PC-3 (cell line): ENCODE results near the gene ASIC5. TPM values are rescaled to one million over a fixed set of nuclear protein-coding genes. Genes with fewer than 3 reads are reported as not detected.
A peak's percentile ranks its signal among the peaks of the same experiment; 100 is the strongest.

Experiments used
- ATAC-seq: fragments of 200-7000 bp; cut with Tn5 transposase; 2 replicates; pipeline ENCODE4 v1.9.1; 2020; ENCODE audit warnings: mild to moderate bottlenecking, moderate library complexity
- BruUV-seq: library from RNA; stranded (reverse); fragments of 400-500 nt; replicated peaks from 2 replicates; lab custom pipeline; 2021; lab: Mats Ljungman, UMichigan
- CTCF ChIA-PET: fragments of 300-600 bp; sonication (Branson Sonifier 250); formaldehyde crosslinking; loops from one replicate; lab custom pipeline; 2022; ENCODE audit warnings: antibody characterized with exemption; lab: Charles Lee
- POLR2A ChIA-PET: fragments of 300-600 bp; sonication (Branson Sonifier 250); formaldehyde crosslinking; loops from one replicate; lab custom pipeline; 2022; ENCODE audit warnings: antibody characterized with exemption; ENCODE audit not compliant: unreplicated experiment; lab: Charles Lee
- DNase-seq: peaks from one replicate; pipeline ENCODE4 v3.0.0-alpha.2; 2015
- H2AFZ ChIP-seq: fragments of 300-600 bp; sonication (generic); 2 replicates; pipeline ENCODE4 v1.6.0; 2016; ENCODE audit warnings: antibody characterized with exemption, low read length
- H3F3A ChIP-seq: fragments of 300-600 bp; sonication (generic); one replicate; pipeline ENCODE4 v1.6.0; 2017; ENCODE audit warnings: antibody characterized with exemption, low read length, control low read depth, mild to moderate bottlenecking; ENCODE audit not compliant: unreplicated experiment
- H3K27ac ChIP-seq: fragments of 300-600 bp; sonication (generic); 2 replicates; pipeline ENCODE4 v1.5.1; 2016; ENCODE audit warnings: mild to moderate bottlenecking, low read length
- H3K27me3 ChIP-seq: fragments of 300-600 bp; sonication (generic); 2 replicates; pipeline ENCODE4 v1.6.1; 2016; ENCODE audit warnings: low read length, mixed read lengths
- H3K36me3 ChIP-seq: fragments of 300-600 bp; sonication (generic); 2 replicates; pipeline ENCODE4 v1.6.1; 2016; ENCODE audit warnings: low read depth, mixed run types, low read length, mixed read lengths
- H3K4me1 ChIP-seq: fragments of 300-600 bp; sonication (generic); 2 replicates; pipeline ENCODE4 v1.5.1; 2016; ENCODE audit warnings: low read length; ENCODE audit not compliant: insufficient read depth
- H3K4me2 ChIP-seq: fragments of 300-600 bp; sonication (generic); 2 replicates; pipeline ENCODE4 v1.6.0; 2016; ENCODE audit warnings: low read length
- H3K4me3 ChIP-seq: fragments of 300-600 bp; sonication (generic); 2 replicates; pipeline ENCODE4 v1.5.1; 2016; ENCODE audit warnings: mild to moderate bottlenecking, low read length, mixed read lengths
- H3K79me2 ChIP-seq: fragments of 300-600 bp; sonication (generic); 2 replicates; pipeline ENCODE4 v1.6.1; 2017; ENCODE audit warnings: low read length, mixed read lengths
- H3K9ac ChIP-seq: fragments of 300-600 bp; sonication (generic); 2 replicates; pipeline ENCODE4 v1.6.0; 2016; ENCODE audit warnings: mild to moderate bottlenecking, low read length
- H3K9me2 ChIP-seq: fragments of 300-600 bp; sonication (generic); replicated peaks from 2 replicates; pipeline ENCODE4 v1.6.1; 2016; ENCODE audit warnings: mixed run types, low read length, mixed read lengths
- H3K9me3 ChIP-seq: fragments of 300-600 bp; sonication (generic); 2 replicates; pipeline ENCODE4 v1.6.1; 2016; ENCODE audit warnings: low read length, mixed read lengths
- H4K20me1 ChIP-seq: fragments of 300-600 bp; sonication (generic); 2 replicates; pipeline ENCODE4 v1.6.1; 2016; ENCODE audit warnings: low read length, mixed read lengths
- CTCF ChIP-seq: fragments of 300-600 bp; sonication (generic); conservative IDR thresholded peaks from 2 replicates; pipeline ENCODE4 v1.5.1; 2017; ENCODE audit warnings: antibody characterized with exemption, low read depth, mild to moderate bottlenecking, low read length
- EZH2 ChIP-seq: fragments of 300-600 bp; sonication (generic); IDR thresholded peaks from one replicate; pipeline ENCODE4 v1.6.1; 2017; ENCODE audit warnings: antibody characterized with exemption, mild to moderate bottlenecking, low read length; ENCODE audit not compliant: unreplicated experiment
- EZH2phosphoT487 ChIP-seq: fragments of 300-600 bp; sonication (generic); IDR thresholded peaks from 2 replicates; pipeline ENCODE4 v1.6.1; 2018; ENCODE audit warnings: mild to moderate bottlenecking, antibody characterized with exemption, low read length, borderline replicate concordance
- intact Hi-C: fragments of 100-400 bp; cut with micrococcal nuclease; formaldehyde crosslinking; loops from 2 replicates; pipeline ENCODE4 v1.9.0; 2023
- total RNA-seq: library from RNA; depleted of rRNA; stranded (reverse); fragments of >200 nt; gene quantifications from 2 replicates; pipeline ENCODE4 v1.2.3, GENCODE V29; 2014

The ASIC5 gene
- total RNA-seq, 1 experiment from 2014 or later: not detected

GRCh38 chr4:155903453-155903852 is 37.4 kb upstream of the ASIC5 start, which contains the start of gene TDO2:
TDO2 (plus strand) TSS chr4:155903696; CDS start chr4:155903759, 63 bp downstream.
- no peaks in the 10 kb centered on the region for H4K20me1 ChIP-seq
- no peak for DNase-seq
- no peak for TF ChIP-seq CTCF
- TF ChIP-seq EZH2: no peak
- H3K4me2 ChIP-seq: no peak within 1 kb of the TSS
- intact Hi-C loops: no loop called here
- H3K4me3 ChIP-seq: no peak within 1 kb of the TSS
- no peaks in the 10 kb centered on the region for H3K36me3 ChIP-seq
- no peaks in the 10 kb centered on the region for H3K27me3 ChIP-seq
- BruUV-seq: no TSS peak
- H2AFZ ChIP-seq: no peak within 1 kb of the TSS
- H3K4me1 ChIP-seq: peaks cover 36% of the 10 kb centered on the region
- no peak within 1 kb of the TSS for H3K9ac ChIP-seq
- no peak within 1 kb of the TSS for H3K27ac ChIP-seq
- no peaks in the 10 kb centered on the region for H3K9me2 ChIP-seq
- CTCF ChIA-PET: no interaction called here
- H3K79me2 ChIP-seq: no peaks in the 10 kb centered on the region
- no peak for ATAC-seq
- POLR2A ChIA-PET: no interaction called here
- H3F3A ChIP-seq: peaks cover 6% of the 10 kb centered on the region
- no peaks in the 10 kb centered on the region for H3K9me3 ChIP-seq

DNA sequence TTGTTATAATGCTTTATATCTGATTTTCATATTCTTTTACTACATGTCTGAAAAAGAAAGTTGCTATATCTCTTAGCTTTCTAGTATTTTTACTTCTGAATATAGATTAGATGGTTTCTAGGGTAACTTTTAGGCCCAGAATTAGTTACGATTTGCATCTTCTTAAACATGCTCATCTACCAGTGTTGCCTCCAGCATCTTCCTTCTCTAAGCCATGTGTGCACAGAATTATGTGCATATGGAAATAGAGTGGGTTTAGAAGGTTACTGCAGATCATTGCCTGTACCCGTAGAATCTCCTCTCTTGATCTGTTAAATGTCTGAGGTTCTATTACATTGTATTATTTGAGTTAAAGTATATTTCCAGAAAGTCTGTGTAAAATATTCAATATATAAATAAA is 34.9 kb upstream of the ASIC5 start:
- no peaks in the 10 kb centered on the region for H3K27me3 ChIP-seq
- H3K36me3 ChIP-seq: no peaks in the 10 kb centered on the region
- ATAC-seq (no peak), DNase-seq (no peak)
- H3K9me2 ChIP-seq: no peaks in the 10 kb centered on the region
- no peak for TF ChIP-seq EZH2phosphoT487
- TF ChIP-seq EZH2: no peak
- TF ChIP-seq CTCF: no peak
- ChIA-PET CTCF (no interaction called here), POLR2A (no interaction called here)
- peaks cover 2% of the 10 kb centered on the region for H3F3A ChIP-seq
- peak overlapping the region; percentile 41 for H3K27ac ChIP-seq
- H3K9ac ChIP-seq: no peak overlapping the region
- no peaks in the 10 kb centered on the region for H3K9me3 ChIP-seq
- no peaks in the 10 kb centered on the region for H4K20me1 ChIP-seq
- intact Hi-C loops: no loop called here
- H3K4me1 ChIP-seq: peaks cover 19% of the 10 kb centered on the region
- no peak overlapping the region for H3K4me3 ChIP-seq
- BruUV-seq: no TSS peak
- no peaks in the 10 kb centered on the region for H3K79me2 ChIP-seq
- no peak overlapping the region for H2AFZ ChIP-seq
- H3K4me2 ChIP-seq: no peak overlapping the region

DNA sequence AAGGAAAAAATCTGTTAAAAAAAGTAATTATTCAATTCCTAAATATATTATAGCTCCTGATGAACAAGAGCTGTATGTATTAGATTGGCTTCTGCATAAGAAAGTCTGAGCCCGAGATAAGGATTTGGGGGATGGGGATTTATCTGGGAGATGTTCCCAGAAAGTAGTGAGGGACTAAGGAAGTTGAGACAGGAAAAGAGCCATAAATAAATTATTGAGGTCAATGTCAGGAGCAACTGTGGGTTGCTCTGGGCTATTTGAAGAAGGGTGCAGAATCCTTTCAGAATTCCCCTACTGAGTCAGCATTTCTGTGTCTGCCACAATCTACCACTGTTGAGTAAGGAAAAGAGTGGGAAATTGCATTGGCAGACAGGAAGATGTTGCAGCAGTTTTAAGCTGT is 34.3 kb upstream of the ASIC5 start:
- H3K9me3 ChIP-seq: no peaks in the 10 kb centered on the region
- intact Hi-C loops: no loop called here
- ChIA-PET CTCF (no interaction called here), POLR2A (no interaction called here)
- H3K4me3 ChIP-seq: no peak overlapping the region
- H3K27ac ChIP-seq: peak overlapping the region; percentile 45
- no peaks in the 10 kb centered on the region for H3K36me3 ChIP-seq
- DNase-seq: peak; percentile 68
- peak; percentile 87 for ATAC-seq
- no peak overlapping the region for H2AFZ ChIP-seq
- H4K20me1 ChIP-seq: no peaks in the 10 kb centered on the region
- H3K4me1 ChIP-seq: peaks cover 14% of the 10 kb centered on the region
- H3K27me3 ChIP-seq: no peaks in the 10 kb centered on the region
- no TSS peak for BruUV-seq
- H3K4me2 ChIP-seq: no peak overlapping the region; the same call in 1 of the 2 replicates
- no peaks in the 10 kb centered on the region for H3K9me2 ChIP-seq
- TF ChIP-seq EZH2phosphoT487: no peak
- no peaks in the 10 kb centered on the region for H3F3A ChIP-seq
- no peaks in the 10 kb centered on the region for H3K79me2 ChIP-seq
- no peak overlapping the region for H3K9ac ChIP-seq
